ENCODE measurements around the gene RITA1. TPM values are rescaled to one million over a fixed set of nuclear protein-coding genes. Genes with fewer than 3 reads are reported as not detected.

RITA1 gene
- total and polyA plus RNA-seq, 2 donors (not counting 1 experiment from before 2014, with no cell fraction given): 8.1 to 17.9 TPM

DNA sequence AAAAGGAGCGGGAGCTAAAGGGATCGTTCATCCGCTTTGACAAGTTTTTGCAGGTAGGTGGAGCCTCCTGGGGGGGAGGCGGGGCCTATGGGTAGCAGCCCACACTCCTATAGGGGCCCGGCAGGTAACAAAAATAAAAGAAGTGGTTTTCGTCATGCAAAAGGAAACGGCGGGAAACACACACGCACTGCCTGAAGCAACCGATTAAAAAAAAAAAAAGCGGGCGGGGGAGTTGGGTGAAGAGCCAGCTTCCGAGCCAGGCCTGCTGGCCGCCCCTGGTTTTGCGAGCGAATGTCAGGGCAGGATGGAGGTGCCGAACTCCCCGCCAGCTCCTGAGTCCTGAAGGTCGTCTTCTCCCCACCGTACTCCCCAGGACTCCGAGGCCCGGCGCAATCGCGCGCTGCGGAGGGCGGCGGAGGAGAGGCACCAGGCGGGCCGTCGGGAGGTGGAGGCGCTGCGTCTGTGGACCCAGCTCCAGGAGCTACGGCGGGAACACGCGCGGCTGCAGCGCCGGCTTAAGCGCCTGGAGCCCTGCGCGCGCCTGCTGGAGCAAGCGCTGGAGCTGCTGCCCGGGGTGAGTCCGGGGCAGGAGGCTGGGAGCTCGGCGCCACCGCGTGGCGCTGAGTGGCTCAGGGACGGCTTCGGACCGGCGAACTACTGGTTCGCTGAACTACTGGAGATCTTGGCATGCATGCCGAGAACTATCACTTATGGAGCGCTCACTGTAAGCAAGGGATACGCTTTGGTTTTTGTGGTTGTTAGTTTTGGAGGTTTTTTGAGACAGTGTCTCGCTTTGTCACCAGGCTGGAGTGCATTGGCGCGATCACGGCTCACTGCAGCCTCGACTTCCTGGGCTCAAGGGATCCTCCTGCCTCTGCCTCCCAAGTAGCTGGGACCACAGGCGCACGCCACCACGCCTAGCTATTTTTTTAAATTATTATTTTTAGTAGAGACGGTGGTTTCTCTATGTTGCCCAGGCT lies 32.4 kb upstream of the RITA1 start:
- H3K4me3 ChIP-seq (ENCODE audit: control extremely low read depth in 1 of 5, extremely low read depth in 1 of 5, insufficient read depth in 1 of 5, low read depth in 2 of 5, low read length in 4 of 5): peak overlapping the region; percentile 34 to 61 (median 56)
- ChIA-PET CTCF (interaction anchor here (0.5 to 7.4 kb wide), 30 partner anchors 8 to 253 kb away, joined by 3 to 73 read pairs (median 5); partner anchors contain the start of genes DTX1, OAS2 and RASAL1), POLR2A (interaction anchor here (0.7 to 1.2 kb wide), 6 partner anchors 8 to 77 kb away, joined by 3 to 6 read pairs (median 3); partner anchors contain the start of gene TPCN1)
- Mint-ChIP-seq H3K4me1 (peaks cover 26% of the 10 kb centered on the region), H3K4me3 (peak overlapping the region; percentile 88), H3K27ac (no peak overlapping the region), H3K9me3 (ENCODE audit: insufficient read depth) (no peaks in the 10 kb centered on the region), H3K27me3 (peaks cover 6% of the 10 kb centered on the region)
- peaks cover 6% of the 10 kb centered on the region for H3K79me2 ChIP-seq (ENCODE audit: control insufficient read depth, insufficient read depth, low read length)
- no peaks in the 10 kb centered on the region for H3K9me3 ChIP-seq (ENCODE audit: control extremely low read depth in 1 of 3, control insufficient read depth in 2 of 3, insufficient read depth in 1 of 3, low read length in 2 of 3)
- 3% methylated on average over 62 of the region's 70 CpGs for WGBS (ENCODE audit: insufficient coverage)
- H3K4me1 ChIP-seq (ENCODE audit: control insufficient read depth in 2 of 2, insufficient read depth in 2 of 2, low read length in 2 of 2): peaks cover 15 to 32% of the 10 kb centered on the region in 2 donors
- no peaks in the 10 kb centered on the region for H3K36me3 ChIP-seq (replicated peaks in 1 of 2; ENCODE audit: control extremely low read depth in 1 of 2, control insufficient read depth in 1 of 2, extremely low read depth in 1 of 2, insufficient read depth in 2 of 2, low read length in 1 of 2)
- ATAC-seq (ENCODE audit: low read depth): peak; percentile 73
- no peak overlapping the region for H3K27ac ChIP-seq (ENCODE audit: low read length in 2 of 2)
- H3K27me3 ChIP-seq (replicated peaks in 1 of 4; ENCODE audit: control extremely low read depth in 1 of 4, control insufficient read depth in 3 of 4, insufficient read depth in 4 of 4, low read length in 3 of 4): peaks cover 0 to 25% (median 8%) of the 10 kb centered on the region in 4 experiments
- TF ChIP-seq, protein P1, sequence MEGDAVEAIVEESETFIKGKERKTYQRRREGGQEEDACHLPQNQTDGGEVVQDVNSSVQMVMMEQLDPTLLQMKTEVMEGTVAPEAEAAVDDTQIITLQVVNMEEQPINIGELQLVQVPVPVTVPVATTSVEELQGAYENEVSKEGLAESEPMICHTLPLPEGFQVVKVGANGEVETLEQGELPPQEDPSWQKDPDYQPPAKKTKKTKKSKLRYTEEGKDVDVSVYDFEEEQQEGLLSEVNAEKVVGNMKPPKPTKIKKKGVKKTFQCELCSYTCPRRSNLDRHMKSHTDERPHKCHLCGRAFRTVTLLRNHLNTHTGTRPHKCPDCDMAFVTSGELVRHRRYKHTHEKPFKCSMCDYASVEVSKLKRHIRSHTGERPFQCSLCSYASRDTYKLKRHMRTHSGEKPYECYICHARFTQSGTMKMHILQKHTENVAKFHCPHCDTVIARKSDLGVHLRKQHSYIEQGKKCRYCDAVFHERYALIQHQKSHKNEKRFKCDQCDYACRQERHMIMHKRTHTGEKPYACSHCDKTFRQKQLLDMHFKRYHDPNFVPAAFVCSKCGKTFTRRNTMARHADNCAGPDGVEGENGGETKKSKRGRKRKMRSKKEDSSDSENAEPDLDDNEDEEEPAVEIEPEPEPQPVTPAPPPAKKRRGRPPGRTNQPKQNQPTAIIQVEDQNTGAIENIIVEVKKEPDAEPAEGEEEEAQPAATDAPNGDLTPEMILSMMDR (IDR thresholded peaks at IDR 0.05): peak; percentile 23
- no peak for TF ChIP-seq EZH2 (IDR thresholded peaks at IDR 0.05; ENCODE audit: borderline replicate concordance, insufficient read depth, low read depth, low read length, poor library complexity, severe bottlenecking)
- peak overlapping the region; percentile 80 for H2AFZ ChIP-seq (ENCODE audit: insufficient read depth, low read depth, low read length, poor library complexity, severe bottlenecking)
- DNase-seq: peak; percentile 72
- peak overlapping the region; percentile 62 for H3K9ac ChIP-seq (ENCODE audit: low read length)
- intact Hi-C loops (cut with micrococcal nuclease): loop anchor here (1.0 to 10.0 kb wide), 4 partner anchors 18 to 248 kb away; partner anchors contain the start of genes OAS1 and RASAL1
- peak overlapping the region; percentile 99 for H3K4me2 ChIP-seq (replicated peaks; ENCODE audit: low read depth, low read length, poor library complexity, severe bottlenecking)
- H4K20me1 ChIP-seq (ENCODE audit: control insufficient read depth, insufficient read depth, low read length, poor library complexity, severe bottlenecking): peaks cover 9% of the 10 kb centered on the region
